Transverse colon (tissue), 4 donors: ENCODE measurements around the gene MED15. TPM values are rescaled to one million over a fixed set of nuclear protein-coding genes. Genes with fewer than 3 reads are reported as not detected.
A peak's percentile ranks its signal among the peaks of the same experiment; 100 is the strongest.
"Not testable (repeated sequence)": the region's sequence is repeated elsewhere in the genome, so short reads cannot be mapped to it uniquely, and the experiment has no call there.

Source experiments
- DNase-seq: peaks from one replicate; pipeline ENCODE4 v3.0.0-alpha.2; 2019
- H3K27ac ChIP-seq, 4 donors: fragments of 200-600 bp; sonication (generic); 2 replicates each; pipeline ENCODE4 v1.5.1; 2016 to 2018; ENCODE audit warnings: inconsistent platforms in 4 of 4
- H3K27me3 ChIP-seq: fragments of 200-600 bp; sonication (generic); 2 replicates; pipeline ENCODE4 v1.5.1; 2017; ENCODE audit warnings: inconsistent platforms
- H3K36me3 ChIP-seq, 4 donors: fragments of 200-600 bp; sonication (generic); 2 replicates each; pipeline ENCODE4 v1.5.1; 2017 to 2019; ENCODE audit warnings: inconsistent platforms in 4 of 4
- H3K4me1 ChIP-seq, 4 donors: fragments of 200-600 bp; sonication (generic); 2 replicates each; pipeline ENCODE4 v1.5.1; 2017 to 2020; ENCODE audit warnings: inconsistent platforms in 4 of 4
- H3K4me3 ChIP-seq, 4 donors: fragments of 200-600 bp; sonication (generic); 1 replicate in 1 of 4; 2 replicates in 3 of 4; pipeline versions ENCODE4 v1.5.1 to v1.6.1; 2017 to 2019; ENCODE audit warnings: inconsistent platforms in 4 of 4
- H3K9me3 ChIP-seq, 2 donors: fragments of 200-600 bp; sonication (generic); 2 replicates each; pipeline ENCODE4 v1.5.1; 2017 to 2019; ENCODE audit warnings: inconsistent platforms in 2 of 2
- EP300 ChIP-seq: sonication (generic); formaldehyde crosslinking; IDR thresholded peaks from one replicate; pipeline ENCODE4 v1.6.1; 2017; ENCODE audit warnings: antibody characterized with exemption, low read depth
- POLR2A ChIP-seq: fragments of 450-650 bp; IDR thresholded peaks from one replicate; pipeline ENCODE4 v1.6.1; 2016; ENCODE audit warnings: antibody characterized with exemption, mild to moderate bottlenecking, moderate library complexity
- POLR2AphosphoS5 ChIP-seq, 3 donors: sonication (generic); formaldehyde crosslinking; IDR thresholded peaks; one replicate each; pipeline ENCODE4 v1.6.1; 2016; ENCODE audit warnings: antibody characterized with exemption in 3 of 3
- WGBS, 2 donors: methylation state at CpG; one replicate each; pipeline ENCODE4 v1.1.5; 2018; ENCODE audit warnings: low coverage in 1 of 2; 5-methylcytosine and 5-hydroxymethylcytosine counted together
- in situ Hi-C, 4 donors: fragments of 200-750 bp; cut with MboI; loops; one replicate each; pipeline versions ENCODE4 v1.15.0 to v1.15.1; 2017; ENCODE audit warnings: low sequenced_read_pairs in 3 of 4, low pct_ligation_motif_present in 1 of 4, low pct_unique_long_range_greater_than_20kb in 1 of 4
- intact Hi-C: fragments of 100-400 bp; cut with DNase I; formaldehyde crosslinking; loops from one replicate; pipeline ENCODE4 v1.15.1; 2023; ENCODE audit warnings: low total_unique reads
- total RNA-seq, 4 donors: library from RNA; depleted of rRNA; stranded (reverse); fragments of >200 nt; gene quantifications; one replicate each; pipeline ENCODE4 v1.1.0, GENCODE V29; 2016
- TF ChIP-seq, protein P1 (sequence below), 5 experiments: fragments of 200-600 bp in 3 of 5; fragments of 450-650 bp in 2 of 5; sonication (generic) in 3 of 5; IDR thresholded peaks; 1 replicate in 2 of 5; 2 replicates in 3 of 5; pipeline ENCODE4 v1.5.1; 2016 to 2017; ENCODE audit warnings: antibody characterized with exemption in 5 of 5, inconsistent platforms in 3 of 5, mild to moderate bottlenecking in 2 of 5, moderate library complexity in 1 of 5

MED15 gene
- total RNA-seq, 4 donors from 2014 or later, result 70.3 to 211 (median 116) TPM

DNA sequence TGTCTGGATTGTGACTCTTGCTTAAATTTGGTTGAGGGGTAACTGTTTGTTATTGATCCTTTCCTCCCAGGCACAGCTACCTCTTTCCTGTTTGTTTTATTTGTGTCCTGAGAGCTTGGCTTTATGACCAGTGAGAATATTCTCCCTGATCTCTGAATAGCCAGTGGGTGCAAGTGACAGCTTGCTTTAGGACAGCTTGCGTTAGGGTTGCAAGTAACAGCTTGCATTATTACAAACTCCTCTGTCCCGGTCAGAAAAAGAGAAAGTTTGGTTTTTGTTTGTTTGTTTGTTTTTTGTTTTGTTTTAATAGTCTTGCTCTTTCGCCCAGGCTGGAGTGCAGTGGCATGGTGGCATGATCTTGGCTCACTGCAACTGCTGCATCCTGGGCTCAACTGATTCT, 8.5 kb upstream of the MED15 start:
- Histone ChIP-seq H3K9me3 (no peaks in the 10 kb centered on the region), H3K36me3 (peaks cover 0 to 3% (median 0%) of the 10 kb centered on the region in 4 donors), H3K27ac (no peak overlapping the region), H3K4me1 (peaks cover 6 to 53% (median 32%) of the 10 kb centered on the region in 4 donors), H3K27me3 (no peaks in the 10 kb centered on the region), H3K4me3 (no peak overlapping the region)
- WGBS, 2 donors, result 70 to 73% methylated on average over 3 of the region's 3 CpGs
- DNase-seq, result no peak
- TF ChIP-seq POLR2A (no peak), POLR2AphosphoS5 (IDR thresholded peaks at IDR 0.05) (no peak), EP300 (no peak)
- TF ChIP-seq, protein P1, sequence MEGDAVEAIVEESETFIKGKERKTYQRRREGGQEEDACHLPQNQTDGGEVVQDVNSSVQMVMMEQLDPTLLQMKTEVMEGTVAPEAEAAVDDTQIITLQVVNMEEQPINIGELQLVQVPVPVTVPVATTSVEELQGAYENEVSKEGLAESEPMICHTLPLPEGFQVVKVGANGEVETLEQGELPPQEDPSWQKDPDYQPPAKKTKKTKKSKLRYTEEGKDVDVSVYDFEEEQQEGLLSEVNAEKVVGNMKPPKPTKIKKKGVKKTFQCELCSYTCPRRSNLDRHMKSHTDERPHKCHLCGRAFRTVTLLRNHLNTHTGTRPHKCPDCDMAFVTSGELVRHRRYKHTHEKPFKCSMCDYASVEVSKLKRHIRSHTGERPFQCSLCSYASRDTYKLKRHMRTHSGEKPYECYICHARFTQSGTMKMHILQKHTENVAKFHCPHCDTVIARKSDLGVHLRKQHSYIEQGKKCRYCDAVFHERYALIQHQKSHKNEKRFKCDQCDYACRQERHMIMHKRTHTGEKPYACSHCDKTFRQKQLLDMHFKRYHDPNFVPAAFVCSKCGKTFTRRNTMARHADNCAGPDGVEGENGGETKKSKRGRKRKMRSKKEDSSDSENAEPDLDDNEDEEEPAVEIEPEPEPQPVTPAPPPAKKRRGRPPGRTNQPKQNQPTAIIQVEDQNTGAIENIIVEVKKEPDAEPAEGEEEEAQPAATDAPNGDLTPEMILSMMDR (IDR thresholded peaks at IDR 0.05), result no peak
- intact Hi-C loops (no loop called here), in situ Hi-C loops (no loop called here)

DNA sequence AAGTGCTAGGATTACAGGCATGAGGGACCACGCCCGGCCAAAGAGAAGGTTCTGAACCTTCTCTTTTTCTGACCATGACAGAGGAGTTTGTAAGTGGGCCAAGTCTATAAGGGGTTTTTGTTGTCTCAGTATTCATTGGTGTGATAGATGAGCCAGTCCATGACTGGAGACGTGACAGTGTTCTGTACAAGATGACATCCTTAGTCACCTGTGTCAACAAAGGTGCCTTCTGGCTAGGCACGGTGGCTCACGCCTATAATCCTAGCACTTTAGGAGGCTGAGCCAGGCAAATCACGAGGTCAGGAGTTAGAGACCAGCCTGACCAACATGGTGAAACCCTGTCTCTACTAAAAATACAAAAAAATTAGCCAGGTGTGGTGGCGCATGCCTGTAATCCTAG, 7.6 kb upstream of the MED15 start:
- Histone ChIP-seq H3K27ac (peak overlapping the region in 2 of 4 donors; percentile 47 to 56), H3K36me3 (peaks cover 0 to 3% (median 0%) of the 10 kb centered on the region in 4 donors), H3K27me3 (no peaks in the 10 kb centered on the region), H3K4me1 (peaks cover under 1 to 53% (median 31%) of the 10 kb centered on the region in 4 donors), H3K4me3 (no peak overlapping the region), H3K9me3 (no peaks in the 10 kb centered on the region)
- DNase-seq, result peak; percentile 20
- WGBS, 2 donors, result 80 to 89% methylated on average over 4 to 7 of the region's 7 CpGs
- intact Hi-C loops (no loop called here), in situ Hi-C loops (no loop called here)
- TF ChIP-seq POLR2AphosphoS5 (IDR thresholded peaks at IDR 0.05) (no peak), EP300 (no peak)

DNA sequence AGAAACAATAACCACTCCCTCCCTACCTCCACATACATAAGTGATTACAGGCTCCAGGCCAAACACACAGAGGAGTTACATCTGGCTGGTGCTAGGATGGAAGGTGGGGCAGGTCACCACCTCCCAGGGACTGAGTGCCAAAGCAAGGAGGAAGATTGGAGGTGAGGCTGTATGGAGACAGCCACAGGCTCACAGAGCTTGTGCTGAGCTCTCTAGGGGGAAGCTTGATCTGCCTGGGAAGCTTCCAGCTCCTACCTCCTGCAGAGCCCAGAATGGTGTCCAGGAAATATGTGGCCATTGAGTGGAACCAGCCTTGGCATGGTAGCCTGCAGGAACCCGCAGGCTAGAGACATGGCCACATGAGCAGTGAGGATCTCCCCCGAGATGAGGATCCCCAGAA, 3.6 kb upstream of the MED15 start:
- peak overlapping the region; percentile 72 to 85 (median 81) for H3K27ac ChIP-seq
- peaks cover 2 to 59% (median 31%) of the 10 kb centered on the region in 4 donors for H3K4me1 ChIP-seq
- H3K4me3 ChIP-seq, result no peak overlapping the region
- H3K36me3 ChIP-seq, result peaks cover 0 to 3% (median 0%) of the 10 kb centered on the region in 4 donors
- no peak for TF ChIP-seq POLR2A
- TF ChIP-seq EP300, result no peak
- TF ChIP-seq POLR2AphosphoS5 (IDR thresholded peaks at IDR 0.05), result peak in 1 of 3 donors; percentile 75
- peak; percentile 74 for DNase-seq
- 100% methylated on average over 1 of the region's 2 CpGs; no CpG with 5 or more reads in 1 of the 2 donors for WGBS, 2 donors
- H3K9me3 ChIP-seq, result no peaks in the 10 kb centered on the region
- in situ Hi-C loops, result no loop called here
- no peaks in the 10 kb centered on the region for H3K27me3 ChIP-seq
- intact Hi-C loops, result no loop called here

DNA sequence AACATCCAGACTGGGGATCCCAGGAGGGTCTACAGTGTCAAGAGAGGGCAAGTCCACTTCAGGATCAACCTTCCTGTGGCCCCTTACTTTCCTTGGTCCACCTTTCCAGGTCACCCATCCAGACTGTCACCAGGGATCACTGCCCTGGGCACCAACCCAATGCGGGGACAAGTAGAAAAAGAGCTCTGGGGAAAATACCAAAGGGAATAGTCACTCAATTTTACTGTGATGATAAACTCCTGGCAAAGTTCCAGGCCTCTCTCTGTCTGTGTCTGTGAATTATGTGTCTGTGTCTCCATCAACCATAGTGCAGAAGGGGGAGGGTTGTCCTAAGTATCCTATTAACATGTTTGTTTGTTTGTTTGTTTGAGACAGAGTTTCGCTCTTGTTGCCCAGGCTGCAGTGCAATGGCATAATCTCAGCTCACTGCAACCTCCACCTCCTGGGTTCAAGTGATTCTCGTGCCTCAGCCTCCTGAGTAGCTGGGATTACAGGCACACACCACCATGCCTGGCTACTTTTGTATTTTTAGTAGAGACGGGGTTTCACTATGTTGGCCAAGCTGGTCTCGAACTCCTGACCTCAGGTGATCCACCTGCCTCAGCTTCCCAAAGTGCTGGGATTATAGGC, 3.0 kb upstream of the MED15 start:
- peak in 1 of 3 donors; percentile 32 for TF ChIP-seq POLR2AphosphoS5 (IDR thresholded peaks at IDR 0.05)
- Histone ChIP-seq H3K27ac (peak overlapping the region; percentile 72 to 85 (median 81)), H3K4me1 (peaks cover 5 to 64% (median 36%) of the 10 kb centered on the region in 4 donors)
- intact Hi-C loops, H3K36me3 ChIP-seq, H3K4me3 ChIP-seq, H3K27me3 ChIP-seq, in situ Hi-C loops, H3K9me3 ChIP-seq: not testable (repeated sequence)
- WGBS, 2 donors, result 66 to 79% methylated on average over 2 to 5 of the region's 5 CpGs
- DNase-seq, result peak; percentile 57

DNA sequence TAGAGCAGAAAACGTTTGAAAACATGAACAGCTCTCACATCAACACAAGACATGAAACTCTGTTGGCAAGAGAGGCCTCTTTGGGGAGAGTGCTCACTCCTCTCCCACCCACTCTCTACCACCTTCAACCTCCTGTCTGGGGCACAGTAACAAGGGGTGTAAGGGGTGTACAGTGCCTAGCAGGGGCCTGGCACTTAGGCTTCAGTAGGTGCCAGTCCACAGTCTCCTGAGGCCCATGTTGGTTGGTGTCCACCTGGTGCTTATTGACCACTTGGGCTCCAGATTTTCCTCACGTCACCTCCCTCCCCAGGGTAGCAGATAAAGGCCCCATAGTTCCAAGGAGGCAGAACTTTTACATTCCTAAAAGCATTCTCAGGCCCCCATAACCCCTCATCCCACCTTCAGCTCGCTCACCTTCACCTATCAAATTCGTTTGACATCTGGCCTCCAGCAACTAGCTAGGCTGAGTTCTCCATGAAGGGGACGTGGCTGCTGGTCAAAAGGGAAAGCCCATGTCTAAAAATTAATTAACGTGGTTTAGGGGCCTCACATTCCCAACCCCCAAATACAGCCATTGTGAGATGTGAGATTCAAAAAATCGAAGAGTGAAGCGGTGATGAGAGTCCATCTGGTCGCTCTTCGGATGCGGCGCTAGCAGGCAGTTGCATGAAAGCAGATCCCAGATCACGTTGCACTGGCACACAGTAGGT, 712 bp upstream of the MED15 start:
- no peak for TF ChIP-seq EP300
- no peak for TF ChIP-seq POLR2A
- TF ChIP-seq, protein P1 (IDR thresholded peaks at IDR 0.05), result no peak
- Histone ChIP-seq H3K4me1 (peaks cover 27 to 66% (median 50%) of the 10 kb centered on the region in 4 donors), H3K4me3 (peak overlapping the region in 3 of 4 donors; percentile 63 to 90 (median 71)), H3K36me3 (no peaks in the 10 kb centered on the region), H3K27me3 (no peaks in the 10 kb centered on the region), H3K9me3 (no peaks in the 10 kb centered on the region), H3K27ac (peak overlapping the region; percentile 94 to 100 (median 97))
- DNase-seq, result no peak
- intact Hi-C loops (no loop called here), in situ Hi-C loops (no loop called here)
- WGBS, 2 donors, result 76 to 81% methylated on average over 4 to 13 of the region's 13 CpGs
